GM19238 (cell line): Measurements from ENCODE around the gene LPAR2.
A peak's percentile ranks its signal among the peaks of the same experiment; 100 is the strongest.

ENCODE experiments used
- DNase-seq: peaks from one replicate; pipeline ENCODE4 v3.0.0; 2011; ENCODE audit warnings: low spot score; ENCODE audit not compliant: insufficient read length

The LPAR2 gene

GRCh38 chr19:19597809-19598306 lies 30.2 kb downstream of the LPAR2 start:
- DNase-seq, result no peak

- DNase-seq, result no peak
These were observed 32.8 kb downstream of the LPAR2 start for GRCh38 chr19:19595171-19595701.

- DNase-seq, result no peak
These were observed 33.6 kb downstream of the LPAR2 start for GRCh38 chr19:19594381-19594780.

DNA sequence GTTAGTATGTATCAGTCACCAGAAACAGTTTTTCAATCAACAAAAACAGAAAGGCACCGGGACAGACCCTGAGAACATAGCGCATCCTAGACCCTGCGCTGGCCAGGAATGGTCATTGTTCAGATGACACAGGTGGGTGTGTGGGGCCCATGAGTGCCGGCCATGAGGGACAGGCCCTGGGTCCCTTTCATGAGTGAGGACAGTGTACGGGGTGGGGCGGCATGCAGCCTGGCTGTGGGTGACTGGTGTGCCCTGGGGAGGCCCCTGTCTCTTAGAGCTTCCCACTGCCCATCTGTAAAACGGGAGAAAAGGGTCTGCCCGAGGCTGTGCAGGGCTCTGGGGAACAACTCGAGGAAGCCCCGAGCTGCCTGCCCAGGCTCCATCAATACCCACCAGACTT lies 35.3 kb downstream of the LPAR2 start:
- DNase-seq, result no peak

DNA sequence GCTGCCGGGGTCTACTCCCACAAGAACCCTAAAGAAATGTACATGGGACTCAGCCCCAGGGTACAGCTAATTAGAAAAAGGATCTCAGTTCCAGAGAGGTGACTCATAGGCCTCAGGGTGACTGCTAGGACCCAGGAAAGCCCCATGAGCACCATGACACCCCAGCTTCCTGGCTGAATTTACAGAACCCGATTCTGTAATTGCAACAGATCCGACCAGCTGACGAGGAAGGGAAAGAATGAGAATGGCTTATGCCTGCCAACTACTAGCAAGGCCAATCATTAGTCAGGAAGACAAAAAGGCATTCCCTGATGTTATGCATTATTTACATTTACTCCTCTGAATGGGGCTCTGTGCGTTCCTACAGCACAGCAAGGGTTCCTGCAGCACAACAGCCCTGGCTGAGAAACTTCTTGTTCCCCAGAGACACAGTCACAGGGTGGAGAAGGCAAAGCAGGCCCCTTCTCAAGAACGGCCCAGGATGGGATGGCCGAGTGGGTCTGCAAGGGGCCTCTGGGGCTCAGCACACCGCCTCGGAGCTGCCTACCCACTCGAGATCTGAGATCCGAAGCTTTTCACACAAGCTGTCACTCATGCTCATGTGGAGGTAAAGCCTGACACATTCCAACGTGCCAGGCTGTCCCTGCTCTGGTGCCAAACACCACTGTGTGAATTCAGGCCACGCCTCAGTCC lies 36.7 kb downstream of the LPAR2 start:
- DNase-seq, result peak; percentile 35

- no peak for DNase-seq
These were observed 39.5 kb downstream of the LPAR2 start for GRCh38 chr19:19588546-19588945.

- no peak for DNase-seq
These were observed 40.2 kb downstream of the LPAR2 start for GRCh38 chr19:19587771-19588170.

GRCh38 chr19:19584356-19584755 lies 43.7 kb downstream of the LPAR2 start:
- no peak for DNase-seq

- DNase-seq, result no peak
These were observed 45.5 kb downstream of the LPAR2 start for GRCh38 chr19:19582471-19582870.

GRCh38 chr19:19581391-19581790 lies 46.6 kb downstream of the LPAR2 start:
- no peak for DNase-seq

GRCh38 chr19:19580418-19580817 lies 47.6 kb downstream of the LPAR2 start:
- no peak for DNase-seq

- DNase-seq, result no peak
These were observed 48.3 kb downstream of the LPAR2 start for GRCh38 chr19:19579533-19580361.

GRCh38 chr19:19578252-19578651 lies 49.8 kb downstream of the LPAR2 start:
- no peak for DNase-seq

DNA sequence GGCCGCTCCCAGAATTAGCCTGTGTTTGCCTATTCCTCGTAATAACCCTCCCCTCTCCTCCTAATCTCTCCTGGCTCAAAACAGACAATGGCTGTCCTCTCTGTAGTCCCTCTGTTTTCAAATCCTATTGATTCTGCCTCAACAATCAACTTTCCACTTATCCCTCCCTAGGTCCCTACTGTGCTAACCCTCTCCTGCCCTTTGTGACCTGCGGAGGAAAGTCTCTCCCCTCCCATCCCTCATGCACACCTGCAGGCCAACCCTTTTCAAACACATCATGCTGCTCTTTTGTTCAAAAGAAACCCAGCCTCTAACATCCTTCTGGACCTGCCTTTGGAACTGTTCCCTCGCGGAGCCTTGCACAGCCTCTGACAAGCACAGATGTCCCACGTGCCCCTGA lies 52.6 kb downstream of the LPAR2 start:
- no peak for DNase-seq
